Measurements from ENCODE around the gene VIM.
A peak's percentile ranks its signal among the peaks of the same experiment; 100 is the strongest.

Gene VIM

GRCh38 chr10:17237915-17238444, 9.9 kb downstream of the VIM start:
- Histone ChIP-seq H3K27ac (peak overlapping the region; percentile 15), H3K4me3 (ENCODE audit: low read depth, low read length) (no peak overlapping the region), H3K36me3 (replicated peaks) (peaks cover 44% of the 10 kb centered on the region), H3K27me3 (replicated peaks) (no peaks in the 10 kb centered on the region)
- no peak for TF ChIP-seq CTCF (IDR thresholded peaks at IDR 0.05; ENCODE audit: low read depth, low read length, missing control alignments)
- DNase-seq: no peak
- in situ Hi-C loops (cut with HindIII; ENCODE audit: low pct_ligation_motif_present, low sequenced_read_pairs): loop anchor here (25.0 kb wide), 1 partner anchor 376 kb away; no protein-coding TSS in a partner anchor

- Histone ChIP-seq H3K4me3 (ENCODE audit: low read depth, low read length) (no peak overlapping the region), H3K27me3 (replicated peaks) (no peaks in the 10 kb centered on the region), H3K27ac (peak overlapping the region; percentile 15), H3K36me3 (replicated peaks) (peaks cover 37% of the 10 kb centered on the region)
- in situ Hi-C loops (cut with HindIII; ENCODE audit: low pct_ligation_motif_present, low sequenced_read_pairs): loop anchor here (25.0 kb wide), 1 partner anchor 376 kb away; no protein-coding TSS in a partner anchor
- no peak for TF ChIP-seq CTCF (IDR thresholded peaks at IDR 0.05; ENCODE audit: low read depth, low read length, missing control alignments)
- peak; percentile 92 for DNase-seq
Measured at GRCh38 chr10:17238445-17239291, 10.6 kb downstream of the VIM start.

- in situ Hi-C loops (cut with HindIII; ENCODE audit: low pct_ligation_motif_present, low sequenced_read_pairs): loop anchor here (25.0 kb wide), 1 partner anchor 377 kb away; no protein-coding TSS in a partner anchor
- H3K4me3 ChIP-seq (ENCODE audit: low read depth, low read length): no peak overlapping the region
- H3K27me3 ChIP-seq (replicated peaks): no peaks in the 10 kb centered on the region
- peak overlapping the region; percentile 15 for H3K27ac ChIP-seq
- DNase-seq: no peak
- peaks cover 28% of the 10 kb centered on the region for H3K36me3 ChIP-seq (replicated peaks)
- no peak for TF ChIP-seq CTCF (IDR thresholded peaks at IDR 0.05; ENCODE audit: low read depth, low read length, missing control alignments)
Measured at GRCh38 chr10:17239345-17240085, 11.5 kb downstream of the VIM start.

- no peak for TF ChIP-seq CTCF (IDR thresholded peaks at IDR 0.05; ENCODE audit: low read depth, low read length, missing control alignments)
- DNase-seq: no peak
- in situ Hi-C loops (cut with HindIII; ENCODE audit: low pct_ligation_motif_present, low sequenced_read_pairs): loop anchor here (25.0 kb wide), 1 partner anchor 378 kb away; no protein-coding TSS in a partner anchor
- Histone ChIP-seq H3K27ac (no peak overlapping the region), H3K4me3 (ENCODE audit: low read depth, low read length) (no peak overlapping the region), H3K36me3 (replicated peaks) (peaks cover 22% of the 10 kb centered on the region), H3K27me3 (replicated peaks) (no peaks in the 10 kb centered on the region)
Measured at GRCh38 chr10:17240096-17240495, 12.1 kb downstream of the VIM start.

- DNase-seq: no peak
- H3K4me3 ChIP-seq (ENCODE audit: low read depth, low read length): no peak overlapping the region
- in situ Hi-C loops (cut with HindIII; ENCODE audit: low pct_ligation_motif_present, low sequenced_read_pairs): loop anchor here (25.0 kb wide), 1 partner anchor 378 kb away; no protein-coding TSS in a partner anchor
- no peak for TF ChIP-seq CTCF (IDR thresholded peaks at IDR 0.05; ENCODE audit: low read depth, low read length, missing control alignments)
- peaks cover 17% of the 10 kb centered on the region for H3K36me3 ChIP-seq (replicated peaks)
- H3K27ac ChIP-seq: no peak overlapping the region
- no peaks in the 10 kb centered on the region for H3K27me3 ChIP-seq (replicated peaks)
Measured at GRCh38 chr10:17240616-17241015, 12.6 kb downstream of the VIM start.
